Large intestine (tissue), 3 donors: ENCODE results near the gene CCDC74B. TPM values are rescaled to one million over a fixed set of nuclear protein-coding genes. Genes with fewer than 3 reads are reported as not detected.
"Not testable (repeated sequence)": the region's sequence is repeated elsewhere in the genome, so short reads cannot be mapped to it uniquely, and the experiment has no call there.

Source experiments
- DNase-seq, 2 donors: peaks; one replicate each; pipeline versions ENCODE4 v3.0.0 to v3.0.0-alpha.2; 2013
- H3K27ac ChIP-seq: one replicate; pipeline ENCODE4 v1.5.1; 2013; ENCODE audit warnings: low read length
- H3K27me3 ChIP-seq: 2 replicates; pipeline ENCODE4 v1.6.1; 2013; ENCODE audit warnings: low read length; ENCODE audit not compliant: control insufficient read depth, insufficient read depth
- H3K36me3 ChIP-seq: 2 replicates; pipeline ENCODE4 v1.6.1; 2013; ENCODE audit warnings: low read length; ENCODE audit not compliant: control insufficient read depth, insufficient read depth
- H3K4me1 ChIP-seq: one replicate; pipeline ENCODE4 v1.6.1; 2013; ENCODE audit warnings: low read length; ENCODE audit not compliant: control insufficient read depth, insufficient read depth
- H3K4me3 ChIP-seq: one replicate; pipeline ENCODE4 v1.5.1; 2013; ENCODE audit warnings: low read length
- H3K9me3 ChIP-seq: one replicate; pipeline ENCODE4 v1.6.1; 2013; ENCODE audit warnings: mild to moderate bottlenecking, low read depth, low read length, moderate library complexity; ENCODE audit not compliant: control insufficient read depth
- WGBS: methylation state at CpG from one replicate; pipeline ENCODE4 v1.1.5; 2013; ENCODE audit warnings: low lambda C conversion rate; ENCODE audit not compliant: insufficient coverage; 5-methylcytosine and 5-hydroxymethylcytosine counted together
- polyA plus RNA-seq: library from polyadenylated mRNA; unstranded; fragments of 120-200 nt; gene quantifications from one replicate; pipeline ENCODE4 v1.2.1, GENCODE V29; 2013

Gene CCDC74B
- polyA plus RNA-seq, 1 donor = 3.1 TPM

- H3K9me3 ChIP-seq, H3K27ac ChIP-seq, H3K27me3 ChIP-seq, H3K4me3 ChIP-seq, DNase-seq, H3K4me1 ChIP-seq: not testable (repeated sequence)
- peaks cover 54% of the 10 kb centered on the region for H3K36me3 ChIP-seq
- WGBS = 79% methylated on average over 2 of the region's 3 CpGs
These were observed 21.7 kb upstream of the CCDC74B start for GRCh38 chr2:130166611-130167010.

GRCh38 chr2:130165293-130166016 is 20.5 kb upstream of the CCDC74B start:
- WGBS = 100% methylated on average over 2 of the region's 8 CpGs
- Histone ChIP-seq H3K9me3 (no peaks in the 10 kb centered on the region), H3K4me1 (no peaks in the 10 kb centered on the region), H3K36me3 (peaks cover 50% of the 10 kb centered on the region), H3K27ac (no peak overlapping the region), H3K4me3 (no peak overlapping the region), H3K27me3 (no peaks in the 10 kb centered on the region)
- no peak for DNase-seq

- Histone ChIP-seq H3K4me3 (no peak overlapping the region), H3K4me1 (no peaks in the 10 kb centered on the region), H3K9me3 (no peaks in the 10 kb centered on the region), H3K36me3 (peaks cover 49% of the 10 kb centered on the region), H3K27ac (no peak overlapping the region), H3K27me3 (no peaks in the 10 kb centered on the region)
- WGBS = no CpG with 5 or more reads among the region's 9 CpGs
- no peak for DNase-seq
These were observed 18.1 kb upstream of the CCDC74B start for GRCh38 chr2:130162968-130163367.

- not testable (repeated sequence) for H3K27me3 ChIP-seq, DNase-seq, H3K4me1 ChIP-seq, H3K9me3 ChIP-seq, H3K4me3 ChIP-seq, H3K27ac ChIP-seq
- WGBS = no CpG with 5 or more reads among the region's 7 CpGs
- H3K36me3 ChIP-seq = peaks cover 44% of the 10 kb centered on the region
These were observed 17.6 kb upstream of the CCDC74B start for GRCh38 chr2:130162486-130162885.

GRCh38 chr2:130160838-130161705 is 16.2 kb upstream of the CCDC74B start:
- not testable (repeated sequence) for H3K27me3 ChIP-seq, H3K27ac ChIP-seq, H3K4me1 ChIP-seq, DNase-seq, H3K4me3 ChIP-seq, H3K9me3 ChIP-seq
- WGBS = 37% methylated on average over 4 of the region's 25 CpGs
- peaks cover 32% of the 10 kb centered on the region for H3K36me3 ChIP-seq

- no peaks in the 10 kb centered on the region for H3K9me3 ChIP-seq
- H3K4me1 ChIP-seq = no peaks in the 10 kb centered on the region
- no peaks in the 10 kb centered on the region for H3K27me3 ChIP-seq
- peaks cover 31% of the 10 kb centered on the region for H3K36me3 ChIP-seq
- no CpG with 5 or more reads among the region's 6 CpGs for WGBS
- no peak overlapping the region for H3K27ac ChIP-seq
- no peak overlapping the region for H3K4me3 ChIP-seq
- no peak for DNase-seq
These were observed 15.2 kb upstream of the CCDC74B start for GRCh38 chr2:130160131-130160530.

GRCh38 chr2:130159376-130159775 is 14.5 kb upstream of the CCDC74B start:
- 94% methylated on average over 2 of the region's 4 CpGs for WGBS
- not testable (repeated sequence) for H3K4me1 ChIP-seq, H3K4me3 ChIP-seq, H3K27ac ChIP-seq, DNase-seq, H3K9me3 ChIP-seq, H3K27me3 ChIP-seq
- H3K36me3 ChIP-seq = peaks cover 32% of the 10 kb centered on the region

GRCh38 chr2:130158631-130159030 is 13.7 kb upstream of the CCDC74B start:
- Histone ChIP-seq H3K4me1 (no peaks in the 10 kb centered on the region), H3K36me3 (peaks cover 29% of the 10 kb centered on the region), H3K27me3 (no peaks in the 10 kb centered on the region), H3K4me3 (no peak overlapping the region), H3K27ac (no peak overlapping the region), H3K9me3 (no peaks in the 10 kb centered on the region)
- no peak for DNase-seq
- WGBS = no CpG with 5 or more reads among the region's 9 CpGs

- no CpG with 5 or more reads among the region's 13 CpGs for WGBS
- not testable (repeated sequence) for H3K4me1 ChIP-seq, H3K4me3 ChIP-seq, H3K9me3 ChIP-seq, DNase-seq, H3K27me3 ChIP-seq, H3K27ac ChIP-seq
- peaks cover 28% of the 10 kb centered on the region for H3K36me3 ChIP-seq
These were observed 13.1 kb upstream of the CCDC74B start for GRCh38 chr2:130157825-130158514.

- DNase-seq, H3K4me1 ChIP-seq, H3K27me3 ChIP-seq, H3K4me3 ChIP-seq, H3K27ac ChIP-seq, H3K9me3 ChIP-seq: not testable (repeated sequence)
- peaks cover 29% of the 10 kb centered on the region for H3K36me3 ChIP-seq
- no CpG with 5 or more reads among the region's 12 CpGs for WGBS
These were observed 12.4 kb upstream of the CCDC74B start for GRCh38 chr2:130157354-130157753.
